Large intestine (tissue), 3 donors: Measurements from ENCODE around the gene TSSK6. TPM values are rescaled to one million over a fixed set of nuclear protein-coding genes. Genes with fewer than 3 reads are reported as not detected.

Experiments used
- DNase-seq, 2 donors: peaks; one replicate each; pipeline versions ENCODE4 v3.0.0 to v3.0.0-alpha.2; 2013
- H3K27ac ChIP-seq: one replicate; pipeline ENCODE4 v1.5.1; 2013; ENCODE audit warnings: low read length
- H3K27me3 ChIP-seq: 2 replicates; pipeline ENCODE4 v1.6.1; 2013; ENCODE audit warnings: low read length; ENCODE audit not compliant: control insufficient read depth, insufficient read depth
- H3K36me3 ChIP-seq: 2 replicates; pipeline ENCODE4 v1.6.1; 2013; ENCODE audit warnings: low read length; ENCODE audit not compliant: control insufficient read depth, insufficient read depth
- H3K4me1 ChIP-seq: one replicate; pipeline ENCODE4 v1.6.1; 2013; ENCODE audit warnings: low read length; ENCODE audit not compliant: control insufficient read depth, insufficient read depth
- H3K4me3 ChIP-seq: one replicate; pipeline ENCODE4 v1.5.1; 2013; ENCODE audit warnings: low read length
- H3K9me3 ChIP-seq: one replicate; pipeline ENCODE4 v1.6.1; 2013; ENCODE audit warnings: mild to moderate bottlenecking, low read depth, low read length, moderate library complexity; ENCODE audit not compliant: control insufficient read depth
- WGBS: methylation state at CpG from one replicate; pipeline ENCODE4 v1.1.5; 2013; ENCODE audit warnings: low lambda C conversion rate; ENCODE audit not compliant: insufficient coverage; 5-methylcytosine and 5-hydroxymethylcytosine counted together
- polyA plus RNA-seq: library from polyadenylated mRNA; unstranded; fragments of 120-200 nt; gene quantifications from one replicate; pipeline ENCODE4 v1.2.1, GENCODE V29; 2013

Gene TSSK6
- polyA plus RNA-seq, 1 donor, result 1.2 TPM

- Histone ChIP-seq H3K27me3 (peaks cover 7% of the 10 kb centered on the region), H3K9me3 (no peaks in the 10 kb centered on the region), H3K27ac (no peak overlapping the region), H3K4me3 (no peak overlapping the region), H3K36me3 (no peaks in the 10 kb centered on the region), H3K4me1 (no peaks in the 10 kb centered on the region)
- no CpG with 5 or more reads among the region's 6 CpGs for WGBS
- DNase-seq, result no peak
Observed at GRCh38 chr19:19552798-19553197, 37.5 kb upstream of the TSSK6 start.

- Histone ChIP-seq H3K27me3 (peaks cover 7% of the 10 kb centered on the region), H3K9me3 (no peaks in the 10 kb centered on the region), H3K4me1 (no peaks in the 10 kb centered on the region), H3K36me3 (no peaks in the 10 kb centered on the region), H3K4me3 (no peak overlapping the region), H3K27ac (no peak overlapping the region)
- no peak for DNase-seq
- WGBS, result no CpG with 5 or more reads among the region's 14 CpGs
Observed at GRCh38 chr19:19551853-19552192, 36.5 kb upstream of the TSSK6 start.

- Histone ChIP-seq H3K4me3 (no peak overlapping the region), H3K27me3 (peaks cover 7% of the 10 kb centered on the region), H3K9me3 (no peaks in the 10 kb centered on the region), H3K36me3 (no peaks in the 10 kb centered on the region), H3K4me1 (no peaks in the 10 kb centered on the region), H3K27ac (no peak overlapping the region)
- no peak for DNase-seq
- no CpG with 5 or more reads among the region's 10 CpGs for WGBS
Observed at GRCh38 chr19:19550972-19551852, 35.9 kb upstream of the TSSK6 start.

- no CpG with 5 or more reads among the region's 8 CpGs for WGBS
- no peak for DNase-seq
- peaks cover 7% of the 10 kb centered on the region for H3K27me3 ChIP-seq
Observed at GRCh38 chr19:19550485-19550929, 35.2 kb upstream of the TSSK6 start.

GRCh38 chr19:19549804-19550464 is 34.6 kb upstream of the TSSK6 start:
- no CpG with 5 or more reads among the region's 23 CpGs for WGBS
- H3K36me3 ChIP-seq, result no peaks in the 10 kb centered on the region
- no peaks in the 10 kb centered on the region for H3K4me1 ChIP-seq
- H3K9me3 ChIP-seq, result peaks cover 8% of the 10 kb centered on the region
- no peak overlapping the region for H3K4me3 ChIP-seq
- no peak overlapping the region for H3K27ac ChIP-seq
- H3K27me3 ChIP-seq, result peaks cover 7% of the 10 kb centered on the region
- DNase-seq, result no peak

More at GRCh38 chr19:19550485-19550929, 35.2 kb upstream of the TSSK6 start:
- Histone ChIP-seq H3K36me3 (no peaks in the 10 kb centered on the region), H3K4me1 (no peaks in the 10 kb centered on the region), H3K27ac (no peak overlapping the region), H3K9me3 (peaks cover 3% of the 10 kb centered on the region), H3K4me3 (no peak overlapping the region)

GRCh38 chr19:19548915-19549759 is 33.8 kb upstream of the TSSK6 start:
- Histone ChIP-seq H3K27me3 (peaks cover 7% of the 10 kb centered on the region), H3K27ac (no peak overlapping the region), H3K9me3 (peaks cover 16% of the 10 kb centered on the region), H3K4me3 (no peak overlapping the region), H3K36me3 (no peaks in the 10 kb centered on the region), H3K4me1 (no peaks in the 10 kb centered on the region)
- no peak for DNase-seq
- WGBS, result 100% methylated on average over 1 of the region's 13 CpGs

- WGBS, result no CpG with 5 or more reads among the region's 15 CpGs
- H3K9me3 ChIP-seq, result peaks cover 21% of the 10 kb centered on the region
- peaks cover 7% of the 10 kb centered on the region for H3K27me3 ChIP-seq
- no peak overlapping the region for H3K27ac ChIP-seq
- no peaks in the 10 kb centered on the region for H3K4me1 ChIP-seq
- no peak for DNase-seq
- H3K36me3 ChIP-seq, result no peaks in the 10 kb centered on the region
- no peak overlapping the region for H3K4me3 ChIP-seq
Observed at GRCh38 chr19:19547674-19548336, 32.5 kb upstream of the TSSK6 start.

- Histone ChIP-seq H3K4me3 (no peak overlapping the region), H3K4me1 (no peaks in the 10 kb centered on the region), H3K9me3 (peaks cover 21% of the 10 kb centered on the region), H3K27me3 (peaks cover 13% of the 10 kb centered on the region), H3K36me3 (no peaks in the 10 kb centered on the region), H3K27ac (no peak overlapping the region)
- WGBS, result no CpG with 5 or more reads among the region's 19 CpGs
- no peak for DNase-seq
Observed at GRCh38 chr19:19546751-19547162, 31.4 kb upstream of the TSSK6 start.

- peaks cover 28% of the 10 kb centered on the region for H3K9me3 ChIP-seq
- H3K36me3 ChIP-seq, result no peaks in the 10 kb centered on the region
- H3K4me3 ChIP-seq, result no peak overlapping the region
- no peak overlapping the region for H3K27ac ChIP-seq
- peaks cover 23% of the 10 kb centered on the region for H3K27me3 ChIP-seq
- no CpG with 5 or more reads among the region's 23 CpGs for WGBS
- peaks cover 5% of the 10 kb centered on the region for H3K4me1 ChIP-seq
- no peak for DNase-seq
Observed at GRCh38 chr19:19545707-19546106, 30.4 kb upstream of the TSSK6 start.
